Activated T-cell treated with anti-CD3 and anti-CD28 coated beads, Interleukin-2, amount 50 U/mL, for 72 hours (primary cell): ENCODE results near the gene SLC25A17. TPM values are rescaled to one million over a fixed set of nuclear protein-coding genes. Genes with fewer than 3 reads are reported as not detected.

Experiments used
- total RNA-seq, 2 donors: library from RNA; stranded (reverse); gene quantifications; one replicate each; pipeline ENCODE4 v1.2.3, GENCODE V29; 2022

The SLC25A17 gene
- total RNA-seq, 2 donors from 2014 or later, result 18.8 to 20.0 TPM

Other genes starting within 250 kb of the SLC25A17 start
- 10 to 100 TPM; 44.7 to 51.7 TPM for gene MRTFA, start 182.6 kb downstream of the SLC25A17 start, total RNA-seq
- gene MCHR1, start 139.9 kb downstream of the SLC25A17 start, total RNA-seq, result not detected
- gene ST13, start 37.3 kb upstream of the SLC25A17 start, total RNA-seq, result 100 to 1,000 TPM; 194 to 217 TPM
- gene XPNPEP3, start 37.8 kb upstream of the SLC25A17 start, total RNA-seq, result 10 to 100 TPM; 19.5 to 22.5 TPM
- gene DNAJB7, start 42.8 kb upstream of the SLC25A17 start, total RNA-seq, result not detected
- 10 to 100 TPM; 48.2 to 50.6 TPM for gene RBX1, start 132.0 kb upstream of the SLC25A17 start, total RNA-seq